Prostate gland (tissue), 2 donors: Measurements from ENCODE around the gene FLT1. TPM values are rescaled to one million over a fixed set of nuclear protein-coding genes. Genes with fewer than 3 reads are reported as not detected.

ENCODE experiments used
- DNase-seq: peaks from one replicate; pipeline ENCODE4 v3.0.0-alpha.2; 2019; ENCODE audit warnings: low spot score
- H3K27ac ChIP-seq, 2 donors: fragments of 200-600 bp; sonication (generic); 2 replicates each; pipeline ENCODE4 v1.5.1; 2017 to 2019
- H3K27me3 ChIP-seq: fragments of 200-600 bp; sonication (generic); replicated peaks from 2 replicates; pipeline ENCODE4 v1.5.1; 2019; ENCODE audit not compliant: insufficient read depth
- H3K36me3 ChIP-seq, 2 donors: fragments of 200-600 bp; sonication (generic); 1 replicate in 1 of 2; 2 replicates in 1 of 2; pipeline versions ENCODE4 v1.5.1 to v1.8.1; 2017 to 2019
- H3K4me1 ChIP-seq: fragments of 200-600 bp; sonication (generic); replicated peaks from 2 replicates; pipeline ENCODE4 v1.5.1; 2019
- H3K4me3 ChIP-seq, 2 donors: fragments of 200-600 bp; sonication (generic); 2 replicates each; pipeline ENCODE4 v1.5.1; 2017 to 2019
- H3K9me3 ChIP-seq: fragments of 200-600 bp; sonication (generic); 2 replicates; pipeline ENCODE4 v1.5.1; 2017
- POLR2A ChIP-seq: fragments of 450-650 bp; IDR thresholded peaks from one replicate; pipeline ENCODE4 v1.6.1; 2016; ENCODE audit warnings: antibody characterized with exemption, mild to moderate bottlenecking
- POLR2AphosphoS5 ChIP-seq: sonication (generic); formaldehyde crosslinking; IDR thresholded peaks from one replicate; pipeline ENCODE4 v1.6.1; 2017; ENCODE audit warnings: antibody characterized with exemption
- WGBS: methylation state at CpG from one replicate; pipeline ENCODE4 v1.1.5; 2018; 5-methylcytosine and 5-hydroxymethylcytosine counted together
- intact Hi-C: fragments of 100-400 bp; cut with DNase I; formaldehyde crosslinking; loops from one replicate; pipeline ENCODE4 v1.14.2; 2022
- total RNA-seq, 2 donors: library from RNA; depleted of rRNA; stranded (reverse); fragments of >200 nt; gene quantifications; one replicate each; pipeline ENCODE4 v1.1.0, GENCODE V29; 2016
- TF ChIP-seq, protein P1 (sequence below), 4 experiments: fragments of 200-600 bp in 2 of 4; fragments of 450-650 bp in 2 of 4; sonication (generic) in 2 of 4; IDR thresholded peaks; 1 replicate in 3 of 4; 2 replicates in 1 of 4; pipeline ENCODE4 v1.5.1; 2016 to 2019; ENCODE audit warnings: antibody characterized with exemption in 4 of 4, mild to moderate bottlenecking in 2 of 4, moderate library complexity in 2 of 4

FLT1 gene
- total RNA-seq, 2 donors from 2014 or later: 9.1 to 27.0 TPM

DNA sequence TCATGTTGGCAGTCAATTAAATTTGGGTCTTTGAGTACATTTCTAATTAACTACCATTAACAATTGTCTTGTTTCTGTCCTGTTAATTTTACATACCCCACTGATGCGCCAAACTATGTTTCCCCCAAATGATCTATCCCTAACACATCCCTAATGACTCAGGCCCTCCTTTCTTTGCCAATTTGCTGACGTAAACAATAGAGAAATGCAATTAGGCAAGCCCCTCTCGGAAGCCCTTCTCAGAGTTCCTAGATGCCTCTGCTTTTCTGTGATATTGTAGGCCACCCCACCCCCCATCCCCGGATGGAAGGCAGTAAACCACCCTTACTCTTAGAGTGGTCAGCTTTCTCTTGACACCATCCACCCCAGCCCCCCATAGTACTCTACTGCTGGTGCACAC, 74.2 kb downstream of the FLT1 start:
- 67% methylated on average over 4 of the region's 4 CpGs for WGBS
- Histone ChIP-seq H3K36me3 (no peaks in the 10 kb centered on the region), H3K4me3 (no peak overlapping the region), H3K27ac (no peak overlapping the region), H3K4me1 (no peaks in the 10 kb centered on the region), H3K27me3 (no peaks in the 10 kb centered on the region), H3K9me3 (no peaks in the 10 kb centered on the region)
- DNase-seq: no peak
- intact Hi-C loops: no loop called here
- TF ChIP-seq POLR2AphosphoS5 (no peak), POLR2A (no peak)
- TF ChIP-seq, protein P1, sequence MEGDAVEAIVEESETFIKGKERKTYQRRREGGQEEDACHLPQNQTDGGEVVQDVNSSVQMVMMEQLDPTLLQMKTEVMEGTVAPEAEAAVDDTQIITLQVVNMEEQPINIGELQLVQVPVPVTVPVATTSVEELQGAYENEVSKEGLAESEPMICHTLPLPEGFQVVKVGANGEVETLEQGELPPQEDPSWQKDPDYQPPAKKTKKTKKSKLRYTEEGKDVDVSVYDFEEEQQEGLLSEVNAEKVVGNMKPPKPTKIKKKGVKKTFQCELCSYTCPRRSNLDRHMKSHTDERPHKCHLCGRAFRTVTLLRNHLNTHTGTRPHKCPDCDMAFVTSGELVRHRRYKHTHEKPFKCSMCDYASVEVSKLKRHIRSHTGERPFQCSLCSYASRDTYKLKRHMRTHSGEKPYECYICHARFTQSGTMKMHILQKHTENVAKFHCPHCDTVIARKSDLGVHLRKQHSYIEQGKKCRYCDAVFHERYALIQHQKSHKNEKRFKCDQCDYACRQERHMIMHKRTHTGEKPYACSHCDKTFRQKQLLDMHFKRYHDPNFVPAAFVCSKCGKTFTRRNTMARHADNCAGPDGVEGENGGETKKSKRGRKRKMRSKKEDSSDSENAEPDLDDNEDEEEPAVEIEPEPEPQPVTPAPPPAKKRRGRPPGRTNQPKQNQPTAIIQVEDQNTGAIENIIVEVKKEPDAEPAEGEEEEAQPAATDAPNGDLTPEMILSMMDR (IDR thresholded peaks at IDR 0.05): no peak

GRCh38 chr13:28415994-28416421, 78.9 kb downstream of the FLT1 start:
- H3K27ac ChIP-seq: no peak overlapping the region
- no peaks in the 10 kb centered on the region for H3K4me1 ChIP-seq
- H3K4me3 ChIP-seq: no peak overlapping the region
- intact Hi-C loops: no loop called here
- TF ChIP-seq POLR2AphosphoS5 (no peak), POLR2A (no peak)
- TF ChIP-seq, protein P1 (IDR thresholded peaks at IDR 0.05): no peak
- H3K27me3 ChIP-seq: no peaks in the 10 kb centered on the region
- no peaks in the 10 kb centered on the region for H3K36me3 ChIP-seq
- no peak for DNase-seq
- WGBS: 45% methylated on average over 3 of the region's 3 CpGs
- no peaks in the 10 kb centered on the region for H3K9me3 ChIP-seq

DNA sequence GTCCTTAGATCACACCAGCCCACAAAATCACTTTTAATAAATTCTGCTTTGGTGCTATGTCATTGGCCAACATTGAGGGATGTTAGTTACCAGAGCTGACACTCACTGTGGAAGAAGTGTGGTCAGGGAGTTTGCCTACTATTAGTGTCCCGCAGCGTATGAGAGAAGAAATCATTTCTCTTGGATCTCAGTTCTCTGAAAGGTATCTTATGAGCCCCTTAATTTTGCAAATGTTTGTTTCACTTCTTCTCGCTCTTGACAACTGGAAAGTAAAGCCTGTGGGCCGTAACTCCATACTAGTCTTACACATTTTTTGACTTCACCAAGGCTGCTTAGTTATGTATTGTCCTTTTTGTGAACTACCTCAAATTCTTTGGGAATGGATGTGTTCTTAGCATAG, 80.9 kb downstream of the FLT1 start:
- Histone ChIP-seq H3K27ac (no peak overlapping the region), H3K36me3 (no peaks in the 10 kb centered on the region), H3K9me3 (no peaks in the 10 kb centered on the region), H3K4me3 (no peak overlapping the region), H3K27me3 (no peaks in the 10 kb centered on the region), H3K4me1 (no peaks in the 10 kb centered on the region)
- intact Hi-C loops: no loop called here
- WGBS: 96% methylated on average over 4 of the region's 4 CpGs
- DNase-seq: no peak
- TF ChIP-seq, protein P1 (IDR thresholded peaks at IDR 0.05): no peak
- TF ChIP-seq POLR2AphosphoS5 (no peak), POLR2A (no peak)

- 80% methylated on average over 8 of the region's 8 CpGs for WGBS
- H3K4me3 ChIP-seq: no peak overlapping the region
- H3K9me3 ChIP-seq: no peaks in the 10 kb centered on the region
- H3K27ac ChIP-seq: no peak overlapping the region
- no peak for DNase-seq
- intact Hi-C loops: no loop called here
- TF ChIP-seq POLR2A (no peak), POLR2AphosphoS5 (no peak)
- no peaks in the 10 kb centered on the region for H3K4me1 ChIP-seq
- no peaks in the 10 kb centered on the region for H3K36me3 ChIP-seq
- no peaks in the 10 kb centered on the region for H3K27me3 ChIP-seq
Observed at GRCh38 chr13:28412981-28413380, 81.9 kb downstream of the FLT1 start.

DNA sequence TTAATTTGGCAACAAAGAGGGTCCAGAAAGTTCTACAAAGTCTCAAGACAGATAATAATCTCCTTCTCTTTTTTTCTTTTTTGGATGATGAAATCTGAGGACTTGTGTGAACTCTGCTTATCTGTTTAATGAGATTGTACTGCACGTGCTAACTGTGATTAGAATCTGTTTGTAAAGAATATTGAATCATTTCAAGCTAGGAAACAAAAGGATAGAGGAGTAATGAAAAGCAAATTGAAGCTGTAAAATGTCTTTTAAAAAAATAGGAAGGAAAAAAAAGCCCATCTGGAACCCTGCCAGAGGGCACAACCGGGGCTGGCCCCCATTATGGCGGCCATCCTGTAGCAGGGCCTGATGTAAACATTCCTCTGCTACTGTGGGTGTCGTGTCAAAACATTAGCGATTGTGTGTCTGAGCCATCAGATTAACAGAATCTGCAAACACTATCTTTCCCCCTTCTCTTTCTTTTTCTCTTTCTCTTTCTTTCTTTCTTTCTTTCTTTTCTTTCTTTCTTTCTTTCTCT, 83.0 kb downstream of the FLT1 start:
- no peaks in the 10 kb centered on the region for H3K4me1 ChIP-seq
- TF ChIP-seq, protein P1 (IDR thresholded peaks at IDR 0.05): no peak
- TF ChIP-seq POLR2A: no peak
- no peak for TF ChIP-seq POLR2AphosphoS5
- H3K9me3 ChIP-seq: no peaks in the 10 kb centered on the region
- intact Hi-C loops: no loop called here
- H3K27ac ChIP-seq: no peak overlapping the region
- no peak for DNase-seq
- H3K4me3 ChIP-seq: no peak overlapping the region
- 6% methylated on average over 5 of the region's 5 CpGs for WGBS
- no peaks in the 10 kb centered on the region for H3K36me3 ChIP-seq
- H3K27me3 ChIP-seq: no peaks in the 10 kb centered on the region
